Mesenchymal stem cell (in vitro differentiated cells and primary cell): ENCODE data around the gene COL8A1.

ENCODE experiments used
- DNase-seq: peaks from one replicate; pipeline ENCODE4 v3.0.0-alpha.2; 2013
- H2AFZ ChIP-seq: one replicate; pipeline ENCODE4 v1.6.1; 2013; ENCODE audit warnings: low read depth, mild to moderate bottlenecking, control low read depth, inconsistent platforms, low read length, moderate library complexity
- H2AK5ac ChIP-seq: 2 replicates; pipeline ENCODE4 v1.6.1; 2013; ENCODE audit warnings: low read length, moderate library complexity, mild to moderate bottlenecking, inconsistent platforms; ENCODE audit not compliant: severe bottlenecking
- H2BK120ac ChIP-seq: one replicate; pipeline ENCODE4 v1.6.1; 2013; ENCODE audit warnings: low read depth, mild to moderate bottlenecking, inconsistent platforms, low read length, moderate library complexity
- H2BK12ac ChIP-seq, 2 experiments: one replicate each; pipeline ENCODE4 v1.6.1; 2013; ENCODE audit warnings: inconsistent platforms in 2 of 2, low read length in 2 of 2, mild to moderate bottlenecking in 2 of 2, moderate library complexity in 2 of 2, control low read depth in 1 of 2
- H2BK15ac ChIP-seq: one replicate; pipeline ENCODE4 v1.6.1; 2013; ENCODE audit warnings: mild to moderate bottlenecking, low read depth, inconsistent platforms; ENCODE audit not compliant: poor library complexity, severe bottlenecking
- H2BK5ac ChIP-seq: 2 replicates; pipeline ENCODE4 v1.6.1; 2013; ENCODE audit warnings: low read depth, mild to moderate bottlenecking, low read length, control low read depth, inconsistent platforms; ENCODE audit not compliant: poor library complexity, severe bottlenecking
- H3K14ac ChIP-seq, 2 experiments: one replicate each; pipeline ENCODE4 v1.6.1; 2013; ENCODE audit warnings: inconsistent platforms in 2 of 2, low read length in 2 of 2, control low read depth in 1 of 2, mild to moderate bottlenecking in 1 of 2, moderate library complexity in 1 of 2
- H3K18ac ChIP-seq, 2 experiments: one replicate each; pipeline ENCODE4 v1.6.1; 2013; ENCODE audit warnings: inconsistent platforms in 2 of 2, low read length in 2 of 2, control low read depth in 1 of 2, low read depth in 1 of 2, mild to moderate bottlenecking in 1 of 2
- H3K23ac ChIP-seq, 2 experiments: one replicate each; pipeline ENCODE4 v1.6.1; 2013; ENCODE audit warnings: inconsistent platforms in 2 of 2, low read length in 2 of 2, mild to moderate bottlenecking in 2 of 2, moderate library complexity in 2 of 2, control low read depth in 1 of 2
- H3K27ac ChIP-seq: 2 replicates; pipeline ENCODE4 v1.5.1; 2013; ENCODE audit warnings: mild to moderate bottlenecking, moderate library complexity, low read length, control low read depth, inconsistent platforms; ENCODE audit not compliant: poor library complexity, severe bottlenecking
- H3K27me3 ChIP-seq, 2 experiments: 2 replicates each; pipeline versions ENCODE4 v1.6.1 to v1.7.0; 2013; ENCODE audit warnings: low read length in 2 of 2, mild to moderate bottlenecking in 2 of 2, moderate library complexity in 2 of 2, control low read depth in 1 of 2, inconsistent platforms in 1 of 2; ENCODE audit not compliant: control insufficient read depth in 1 of 2, insufficient read depth in 1 of 2
- H3K36me3 ChIP-seq, 2 experiments: 2 replicates each; pipeline versions ENCODE4 v1.6.1 to v1.7.0; 2013; ENCODE audit warnings: low read length in 2 of 2, control low read depth in 1 of 2, inconsistent platforms in 1 of 2, low read depth in 1 of 2, mild to moderate bottlenecking in 1 of 2; ENCODE audit not compliant: insufficient read depth in 2 of 2, control insufficient read depth in 1 of 2
- H3K4ac ChIP-seq, 2 experiments: one replicate each; pipeline ENCODE4 v1.6.1; 2013; ENCODE audit warnings: inconsistent platforms in 2 of 2, low read length in 2 of 2, mild to moderate bottlenecking in 2 of 2, moderate library complexity in 2 of 2, control low read depth in 1 of 2, low read depth in 1 of 2
- H3K4me1 ChIP-seq: 2 replicates; pipeline ENCODE4 v1.6.1; 2013; ENCODE audit warnings: low read depth, low read length, control low read depth; ENCODE audit not compliant: control insufficient read depth, insufficient read depth
- H3K4me2 ChIP-seq: 2 replicates; pipeline ENCODE4 v1.6.1; 2013; ENCODE audit warnings: low read length, mild to moderate bottlenecking, inconsistent platforms; ENCODE audit not compliant: poor library complexity, severe bottlenecking
- H3K4me3 ChIP-seq, 2 experiments: 2 replicates each; pipeline versions ENCODE4 v1.5.1 to v1.7.0; 2013; ENCODE audit warnings: low read length in 2 of 2, mild to moderate bottlenecking in 2 of 2, control low read depth in 1 of 2, low read depth in 1 of 2; ENCODE audit not compliant: insufficient read depth in 1 of 2
- H3K79me1 ChIP-seq: replicated peaks from 2 replicates; pipeline ENCODE4 v1.6.1; 2013; ENCODE audit warnings: mild to moderate bottlenecking, control low read depth, low read length, inconsistent platforms; ENCODE audit not compliant: poor library complexity, severe bottlenecking
- H3K9ac ChIP-seq: 2 replicates; pipeline ENCODE4 v1.7.0; 2013; ENCODE audit warnings: mild to moderate bottlenecking, low read length, moderate library complexity
- H3K9me3 ChIP-seq: 2 replicates; pipeline ENCODE4 v1.7.0; 2013; ENCODE audit warnings: mild to moderate bottlenecking, low read length; ENCODE audit not compliant: control insufficient read depth
- H4K8ac ChIP-seq: one replicate; pipeline ENCODE4 v1.6.1; 2013; ENCODE audit warnings: inconsistent platforms, mild to moderate bottlenecking, low read length, moderate library complexity
- H4K91ac ChIP-seq: one replicate; pipeline ENCODE4 v1.6.1; 2013; ENCODE audit warnings: mild to moderate bottlenecking, low read length, inconsistent platforms
- WGBS: methylation state at CpG from one replicate; pipeline ENCODE4 v1.1.7; 2013; ENCODE audit warnings: mixed read lengths; 5-methylcytosine and 5-hydroxymethylcytosine counted together

The COL8A1 gene

DNA sequence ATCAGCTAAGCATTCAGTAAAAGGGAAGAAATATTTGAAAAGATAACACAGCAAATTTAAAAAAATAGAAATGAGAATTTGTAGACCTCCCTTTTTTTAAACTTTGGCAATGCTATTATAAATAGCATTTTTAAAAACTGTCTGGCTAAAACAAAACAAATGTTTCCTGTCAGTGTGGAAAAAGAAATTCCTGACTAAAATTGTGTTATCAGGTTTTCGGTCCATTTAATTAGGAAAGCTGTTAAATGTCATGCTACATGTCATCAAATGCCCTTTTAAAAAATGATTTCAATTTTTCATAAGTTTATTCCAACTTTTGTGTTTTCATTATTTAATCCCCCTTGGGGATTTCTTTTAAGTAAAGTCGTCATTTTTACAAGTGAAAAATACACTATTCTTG is 29.6 kb downstream of the COL8A1 start:
- Histone ChIP-seq H3K4me3 (no peak overlapping the region), H3K36me3 (peaks cover 0 to 8% of the 10 kb centered on the region in 2 experiments), H2AFZ (no peak overlapping the region), H3K14ac (no peak overlapping the region), H3K4ac (no peak overlapping the region), H3K23ac (no peak overlapping the region), H4K91ac (no peak overlapping the region), H2AK5ac (no peak overlapping the region), H3K79me1 (no peaks in the 10 kb centered on the region), H2BK120ac (no peak overlapping the region), H2BK15ac (no peak overlapping the region), H3K4me1 (peaks cover 6% of the 10 kb centered on the region), H2BK12ac (no peak overlapping the region), H2BK5ac (no peak overlapping the region), H3K9ac (no peak overlapping the region), H3K27ac (no peak overlapping the region), H3K27me3 (no peaks in the 10 kb centered on the region), H3K18ac (no peak overlapping the region), H4K8ac (no peak overlapping the region), H3K9me3 (no peaks in the 10 kb centered on the region), H3K4me2 (no peak overlapping the region)
- no peak for DNase-seq
- 91% methylated on average over 1 of the region's 2 CpGs for WGBS

DNA sequence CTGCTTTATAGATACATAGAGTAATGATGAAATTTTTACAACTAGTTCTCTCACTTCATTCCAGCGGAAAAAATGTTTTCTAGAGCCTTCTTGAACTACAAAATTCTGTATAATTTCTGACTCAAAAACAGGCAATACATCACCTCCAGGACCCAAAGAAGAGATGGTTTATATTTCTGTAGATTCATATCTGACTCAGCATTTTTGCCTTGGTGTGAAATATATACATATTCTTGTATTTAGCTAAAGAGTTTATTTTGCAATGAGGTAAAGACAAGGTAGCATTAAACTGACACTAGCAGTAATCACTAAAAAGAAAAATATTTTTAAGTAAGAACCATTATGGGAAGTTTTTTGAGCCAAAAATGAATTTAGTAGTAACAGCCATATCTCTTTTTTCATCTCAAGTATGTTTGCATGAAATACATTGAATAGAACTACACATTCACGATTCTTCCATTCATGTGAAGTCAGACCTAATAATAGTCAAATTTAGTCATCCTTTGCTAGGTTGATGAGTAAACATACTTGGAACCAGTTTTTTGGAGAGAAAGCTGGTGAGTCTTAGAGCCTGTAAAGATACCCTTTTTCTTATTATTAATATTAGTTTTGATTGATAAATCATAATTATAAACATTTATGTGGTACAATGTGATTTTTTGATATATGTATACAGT is 31.6 kb downstream of the COL8A1 start:
- Histone ChIP-seq H3K18ac (no peak overlapping the region), H2AFZ (no peak overlapping the region), H3K9ac (peak overlapping the region; percentile 40), H2BK12ac (no peak overlapping the region), H4K8ac (no peak overlapping the region), H2AK5ac (no peak overlapping the region), H3K27me3 (no peaks in the 10 kb centered on the region), H3K14ac (no peak overlapping the region), H3K4ac (no peak overlapping the region), H3K27ac (no peak overlapping the region), H2BK15ac (no peak overlapping the region), H2BK120ac (no peak overlapping the region), H4K91ac (no peak overlapping the region), H3K79me1 (no peaks in the 10 kb centered on the region), H3K9me3 (no peaks in the 10 kb centered on the region), H3K4me1 (peaks cover 3% of the 10 kb centered on the region), H3K23ac (no peak overlapping the region), H3K36me3 (peaks cover 0 to 4% of the 10 kb centered on the region in 2 experiments), H2BK5ac (no peak overlapping the region), H3K4me2 (no peak overlapping the region), H3K4me3 (no peak overlapping the region)
- WGBS, result no CpG with 5 or more reads among the region's 2 CpGs
- peak; percentile 52 for DNase-seq

- Histone ChIP-seq H3K18ac (peak overlapping the region in 1 of 2 experiments; percentile 40), H2BK15ac (no peak overlapping the region), H3K9me3 (no peaks in the 10 kb centered on the region), H3K4me2 (no peak overlapping the region), H3K14ac (no peak overlapping the region), H4K91ac (no peak overlapping the region), H2AK5ac (no peak overlapping the region), H3K4ac (no peak overlapping the region), H4K8ac (peak overlapping the region; percentile 75), H3K4me1 (peaks cover 3% of the 10 kb centered on the region), H2BK12ac (no peak overlapping the region), H3K36me3 (peaks cover 0 to 3% of the 10 kb centered on the region in 2 experiments), H3K4me3 (no peak overlapping the region), H3K79me1 (no peaks in the 10 kb centered on the region), H2AFZ (no peak overlapping the region), H3K27ac (peak overlapping the region; percentile 51), H3K23ac (no peak overlapping the region), H3K9ac (peak overlapping the region; percentile 40), H2BK5ac (no peak overlapping the region), H2BK120ac (no peak overlapping the region), H3K27me3 (no peaks in the 10 kb centered on the region)
- WGBS, result 100% methylated on average over 1 of the region's 2 CpGs
- DNase-seq, result no peak
Measured at GRCh38 chr3:99670556-99670950, 32.2 kb downstream of the COL8A1 start.

- H3K79me1 ChIP-seq, result no peaks in the 10 kb centered on the region
- peaks cover 0 to 3% of the 10 kb centered on the region in 2 experiments for H3K36me3 ChIP-seq
- no peak overlapping the region for H3K14ac ChIP-seq
- H3K4me1 ChIP-seq, result peaks cover 4% of the 10 kb centered on the region
- H3K18ac ChIP-seq, result peak overlapping the region in 1 of 2 experiments; percentile 43
- no peak overlapping the region for H3K4me2 ChIP-seq
- no peak overlapping the region for H4K8ac ChIP-seq
- H3K27ac ChIP-seq, result peak overlapping the region; percentile 82
- H3K9me3 ChIP-seq, result no peaks in the 10 kb centered on the region
- no peak overlapping the region for H2BK12ac ChIP-seq
- 84% methylated on average over 2 of the region's 2 CpGs for WGBS
- DNase-seq, result no peak
- no peak overlapping the region for H2BK5ac ChIP-seq
- H2AK5ac ChIP-seq, result peak overlapping the region; percentile 70
- H2BK120ac ChIP-seq, result no peak overlapping the region
- no peak overlapping the region for H4K91ac ChIP-seq
- H3K9ac ChIP-seq, result no peak overlapping the region
- H3K4me3 ChIP-seq, result no peak overlapping the region
- H3K27me3 ChIP-seq, result no peaks in the 10 kb centered on the region
- H3K23ac ChIP-seq, result no peak overlapping the region
- H3K4ac ChIP-seq, result no peak overlapping the region
- H2BK15ac ChIP-seq, result no peak overlapping the region
- no peak overlapping the region for H2AFZ ChIP-seq
Measured at GRCh38 chr3:99674086-99674789, 35.8 kb downstream of the COL8A1 start.
